ENCODE data around the gene ACP7.
"Not testable (repeated sequence)": the region's sequence is repeated elsewhere in the genome, so short reads cannot be mapped to it uniquely, and the experiment has no call there.

The ACP7 gene

DNA sequence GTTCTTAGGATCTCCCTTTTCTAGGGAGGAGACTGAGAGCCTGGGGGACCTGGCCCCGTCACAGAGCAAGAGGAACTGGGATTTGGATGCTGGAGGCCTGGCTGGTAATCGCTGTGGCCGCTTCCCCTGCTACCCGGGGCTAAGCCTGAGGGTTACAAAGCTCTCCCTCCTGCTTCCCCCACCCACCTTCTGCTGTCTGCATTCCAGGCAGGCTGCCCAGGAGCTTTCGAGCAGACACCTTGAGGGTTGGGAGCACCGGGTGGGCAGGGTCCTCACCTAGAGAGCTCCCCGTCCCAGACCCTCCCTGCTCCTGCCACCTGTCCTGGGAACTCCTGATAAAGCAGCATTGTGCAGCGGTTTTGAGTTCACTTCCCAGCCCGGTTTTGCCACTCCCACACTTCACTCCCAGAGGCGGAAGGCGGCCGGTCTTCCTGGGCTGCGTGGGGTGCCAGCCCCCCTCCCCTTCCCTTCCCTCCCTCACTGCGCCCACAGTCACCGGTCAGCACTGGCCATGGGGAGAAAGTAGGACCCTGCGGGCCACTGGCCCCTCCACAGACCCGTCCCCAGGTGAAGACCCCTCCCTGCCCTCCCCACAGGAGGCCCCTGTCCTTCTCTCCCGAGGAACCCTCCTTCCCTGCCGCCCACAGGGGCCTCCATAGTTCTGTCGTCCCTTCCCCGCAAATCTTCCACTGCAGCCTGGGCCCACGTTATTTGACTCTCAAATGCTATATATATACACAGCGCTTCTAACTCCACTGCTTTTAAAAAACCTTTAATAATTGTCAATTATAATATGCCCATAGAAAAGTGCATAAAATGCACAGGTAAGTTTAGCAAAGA is 49.5 kb downstream of the ACP7 start:
- peak; percentile 79 for DNase-seq

DNA sequence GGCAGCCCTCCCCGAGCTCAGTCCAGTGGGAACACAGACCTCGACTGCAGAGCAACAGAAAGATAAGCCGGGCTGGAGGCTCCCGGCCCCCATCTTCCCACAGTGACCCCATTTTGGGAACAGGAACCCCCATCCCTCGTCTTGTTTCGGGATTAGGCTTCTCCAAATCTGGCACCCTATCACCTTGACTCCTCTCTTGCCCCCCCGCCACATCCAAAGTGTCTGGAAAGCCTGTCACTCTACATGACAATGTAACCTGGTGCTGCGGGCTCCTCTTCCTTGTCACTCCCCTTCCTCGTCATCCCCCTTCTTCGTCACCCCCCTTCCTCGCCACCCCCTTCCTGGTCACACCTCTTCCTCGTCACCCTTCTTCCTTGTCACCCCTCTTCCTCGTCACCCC is 51.5 kb downstream of the ACP7 start:
- no peak for DNase-seq

GRCh38 chr19:39136225-39136940 is 52.2 kb downstream of the ACP7 start:
- DNase-seq: no peak

- DNase-seq: no peak
Measured at GRCh38 chr19:39137131-39137530, 53.0 kb downstream of the ACP7 start.

GRCh38 chr19:39138221-39139211 is 54.3 kb downstream of the ACP7 start:
- DNase-seq: peak; percentile 85

- peak; percentile 70 for DNase-seq
Measured at GRCh38 chr19:39139305-39139874, 55.2 kb downstream of the ACP7 start.

DNA sequence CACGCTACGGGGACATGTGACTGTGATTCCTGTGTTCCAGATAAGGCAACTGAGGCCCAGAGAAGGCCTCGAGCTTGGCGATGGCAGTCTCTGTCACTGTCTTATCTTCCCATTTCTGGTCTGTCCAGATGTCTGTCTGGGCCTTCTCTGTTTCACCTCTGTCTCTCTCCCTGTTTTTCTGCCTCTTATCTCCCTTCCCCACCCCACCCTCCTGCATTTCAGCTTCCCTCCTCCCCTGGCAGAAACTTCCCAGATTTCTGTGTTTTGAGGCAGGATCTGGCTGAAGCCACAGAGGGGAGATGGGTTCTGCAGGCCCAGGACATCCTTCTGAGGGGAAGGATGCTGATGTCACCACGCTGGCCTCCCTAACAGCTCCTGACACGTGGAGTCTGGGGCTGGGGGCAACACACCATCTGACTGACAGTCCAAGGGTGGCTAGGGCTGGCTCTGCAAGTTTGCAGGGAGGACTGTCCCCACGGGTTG is 55.8 kb downstream of the ACP7 start:
- no peak for DNase-seq

- DNase-seq: no peak
Measured at GRCh38 chr19:39140594-39140993, 56.4 kb downstream of the ACP7 start.

DNA sequence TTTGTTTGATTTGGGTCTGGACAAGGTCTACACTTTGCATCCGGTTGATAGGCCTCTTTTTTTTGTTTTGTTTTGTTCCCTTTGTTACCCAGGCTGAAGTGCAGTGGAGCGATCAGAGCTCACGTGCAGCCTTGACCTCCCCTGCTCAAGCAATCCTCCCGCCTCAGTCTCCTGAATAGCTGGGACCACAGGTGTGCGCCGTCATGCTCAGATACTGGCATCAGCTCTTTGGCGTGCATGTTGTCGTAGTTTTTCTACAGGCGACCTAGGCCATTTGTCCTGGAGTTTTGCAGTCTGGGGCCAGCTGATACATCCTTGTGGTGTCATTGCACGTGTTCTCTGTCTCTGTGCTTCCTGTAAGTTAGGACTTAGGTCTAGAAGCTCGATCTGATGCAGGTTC is 57.8 kb downstream of the ACP7 start:
- DNase-seq: no peak

GRCh38 chr19:39142630-39143029 is 58.5 kb downstream of the ACP7 start:
- DNase-seq: no peak

DNA sequence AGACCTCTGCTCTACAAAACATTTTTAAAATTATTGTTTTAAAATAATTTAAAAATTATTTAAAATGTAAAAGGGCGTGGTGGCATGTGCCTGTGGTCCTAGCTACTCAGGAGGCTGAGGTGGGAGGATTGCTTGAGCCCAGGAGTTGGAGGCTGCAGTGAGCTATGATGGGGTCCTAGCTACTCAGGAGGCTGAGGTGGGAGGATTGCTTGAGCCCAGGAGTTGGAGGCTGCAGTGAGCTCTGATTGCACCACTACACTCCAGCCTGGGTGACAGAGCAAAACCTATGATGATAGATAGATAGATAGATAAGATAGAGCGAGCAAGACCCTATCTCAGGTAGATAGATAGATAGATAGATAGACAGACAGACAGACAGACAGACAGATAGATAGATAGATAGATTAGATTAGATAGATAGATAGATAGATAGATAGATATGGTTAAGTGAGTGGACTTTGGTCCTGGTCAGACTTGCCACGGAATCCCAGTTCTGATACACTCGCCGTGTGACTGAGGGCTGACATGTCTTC is 59.7 kb downstream of the ACP7 start:
- DNase-seq: not testable (repeated sequence)

- no peak for DNase-seq
Measured at GRCh38 chr19:39144290-39145071, 60.3 kb downstream of the ACP7 start.

DNA sequence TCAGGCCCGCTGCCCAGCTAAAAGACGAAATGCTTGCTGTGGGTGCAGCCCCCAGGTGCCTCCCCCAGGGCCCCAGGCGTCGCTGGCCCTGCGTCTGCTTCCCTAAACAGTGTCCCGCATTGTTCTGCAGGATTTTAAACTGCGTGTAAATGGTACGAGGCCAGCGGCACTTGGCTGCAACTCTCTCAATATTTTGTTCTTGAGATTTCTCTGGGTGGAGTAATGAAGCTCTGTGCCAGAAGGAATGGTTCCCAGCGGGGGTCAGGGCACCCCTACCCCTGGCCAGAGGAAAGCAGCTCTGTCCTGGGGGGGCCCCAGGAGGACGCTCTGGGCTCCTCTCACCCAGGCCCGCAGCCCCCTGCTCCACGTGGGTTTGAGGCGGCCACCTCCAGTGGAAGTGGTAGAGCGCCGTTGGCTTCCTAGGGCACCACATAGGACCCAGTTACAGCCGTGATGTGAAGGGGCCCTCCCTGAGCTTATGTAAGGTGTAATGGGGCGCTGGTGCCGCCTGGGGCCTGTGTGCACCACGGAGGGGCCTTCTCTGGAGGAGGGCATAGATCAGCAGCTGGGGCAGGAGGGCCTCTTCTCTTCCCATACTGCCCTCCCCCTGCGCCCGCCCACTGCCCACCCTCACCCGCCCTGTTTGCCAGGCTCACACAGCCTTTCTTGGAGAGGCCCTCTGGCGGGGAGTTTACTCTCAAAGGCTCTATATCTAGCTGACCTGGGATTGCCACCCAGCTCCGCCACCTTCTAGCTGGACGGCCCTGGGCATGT is 61.2 kb downstream of the ACP7 start:
- DNase-seq: no peak

GRCh38 chr19:39146091-39146490 is 61.9 kb downstream of the ACP7 start:
- no peak for DNase-seq

GRCh38 chr19:39146686-39147450 is 62.7 kb downstream of the ACP7 start:
- DNase-seq: no peak

DNA sequence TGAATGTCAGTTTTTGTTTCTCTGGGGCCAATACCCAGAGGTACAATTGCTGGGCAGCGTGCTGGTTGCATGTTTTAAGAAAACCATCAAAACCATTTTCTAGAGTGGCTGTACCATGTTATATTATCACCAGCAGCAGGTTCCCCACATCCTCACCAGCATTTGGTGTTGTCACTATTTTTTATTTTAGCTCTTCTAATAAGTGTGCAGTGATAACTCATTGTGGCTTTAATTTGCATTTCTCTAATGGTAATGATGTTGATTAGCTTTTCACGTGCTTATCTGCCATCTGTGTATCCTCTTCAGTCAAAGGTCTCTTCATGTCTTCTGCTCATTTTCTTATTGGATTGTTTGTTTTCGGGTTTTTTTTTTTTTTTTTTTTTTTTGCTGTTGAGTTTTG is 63.3 kb downstream of the ACP7 start:
- DNase-seq: no peak

DNA sequence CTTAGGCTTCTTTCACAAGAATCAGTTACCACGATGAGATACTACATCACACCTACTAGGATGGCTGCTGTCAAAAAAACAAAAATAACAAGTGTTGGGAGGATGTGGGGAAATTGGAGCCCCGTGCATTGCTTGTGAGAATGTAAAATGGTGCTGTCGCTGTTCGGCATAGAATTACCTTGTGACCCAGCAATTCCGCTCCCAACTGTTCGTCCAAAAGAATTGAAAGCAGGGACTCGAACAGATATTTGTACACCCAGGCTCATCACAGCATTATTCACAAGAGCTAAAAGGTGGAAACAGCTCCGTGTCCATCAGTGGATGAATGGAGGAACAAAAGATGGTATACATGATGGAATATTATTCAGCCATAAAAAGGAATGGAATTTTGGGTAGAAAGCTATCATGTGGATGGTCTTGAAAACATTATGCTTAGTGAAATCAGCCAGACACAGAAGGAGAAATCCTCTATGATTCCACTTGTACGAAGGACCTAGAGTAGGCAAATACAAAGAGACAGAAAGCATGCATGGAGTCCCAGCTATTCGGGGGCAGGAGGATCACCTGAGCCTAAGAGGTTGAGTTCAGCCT is 64.9 kb downstream of the ACP7 start:
- no peak for DNase-seq

- no peak for DNase-seq
Measured at GRCh38 chr19:39150235-39150634, 66.1 kb downstream of the ACP7 start.

DNA sequence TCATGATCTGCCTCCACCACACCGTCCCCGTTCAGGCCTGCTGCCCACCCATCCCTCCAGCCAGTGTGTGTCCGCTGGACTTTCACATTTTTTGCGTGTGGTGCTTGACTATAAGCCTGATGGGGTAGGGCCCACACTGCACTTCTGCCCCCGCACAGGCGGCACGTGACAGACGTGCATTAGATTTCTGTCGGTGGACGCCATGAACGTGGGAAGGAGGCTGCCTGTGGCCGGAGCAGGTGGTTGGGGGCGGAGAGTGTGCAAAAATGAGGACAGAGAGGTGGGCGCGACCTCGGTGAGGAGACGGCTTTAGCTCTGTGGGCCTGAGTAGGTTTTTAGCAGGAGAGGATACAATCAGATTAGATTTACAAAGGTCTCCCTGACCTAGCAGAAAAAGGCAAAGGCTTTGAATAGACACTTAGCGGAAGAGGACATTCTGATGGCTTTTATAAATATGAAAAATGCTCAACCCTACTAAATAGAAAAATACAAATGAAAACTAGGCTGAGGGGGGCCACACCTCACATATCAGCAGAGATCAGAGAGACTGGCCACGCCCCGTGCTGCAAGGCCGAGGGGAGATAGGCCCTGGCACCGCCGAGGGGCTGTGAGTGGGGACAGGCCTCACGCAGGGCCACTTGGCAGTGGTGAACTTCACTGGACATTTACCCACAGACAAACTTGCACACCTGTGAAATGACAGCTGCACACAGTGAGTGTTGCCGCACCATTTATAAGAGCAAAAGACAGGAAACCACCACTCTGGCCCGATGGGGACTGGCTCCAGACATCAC is 66.8 kb downstream of the ACP7 start:
- DNase-seq: no peak
